Breast epithelium (tissue), 4 donors: ENCODE measurements around the gene TREML1. TPM values are rescaled to one million over a fixed set of nuclear protein-coding genes. Genes with fewer than 3 reads are reported as not detected.
"Not testable (repeated sequence)": the region's sequence is repeated elsewhere in the genome, so short reads cannot be mapped to it uniquely, and the experiment has no call there.

Experiments used
- DNase-seq, 2 donors: peaks; one replicate each; pipeline ENCODE4 v3.0.0-alpha.2; 2019; ENCODE audit warnings: low spot score in 2 of 2
- H3K27ac ChIP-seq, 2 donors: fragments of 200-600 bp; sonication (generic) in 1 of 2; one replicate each; pipeline ENCODE4 v1.5.1; 2016 to 2019; ENCODE audit warnings: mild to moderate bottlenecking in 1 of 2
- H3K27me3 ChIP-seq, 2 donors: fragments of 200-600 bp; sonication (generic) in 1 of 2; one replicate each; pipeline versions ENCODE4 v1.5.1 to v1.6.0; 2017 to 2019; ENCODE audit warnings: control low read depth in 1 of 2, mild to moderate bottlenecking in 1 of 2
- H3K36me3 ChIP-seq: fragments of 200-600 bp; one replicate; pipeline ENCODE4 v1.5.1; 2019
- H3K4me1 ChIP-seq, 2 donors: fragments of 200-600 bp; sonication (generic); one replicate each; pipeline ENCODE4 v1.5.1; 2016 to 2019; ENCODE audit warnings: control low read depth in 1 of 2
- H3K4me3 ChIP-seq, 3 donors: fragments of 200-600 bp; sonication (generic); 1 replicate in 2 of 3; 2 replicates in 1 of 3; pipeline ENCODE4 v1.5.1; 2016 to 2019; ENCODE audit warnings: mild to moderate bottlenecking in 3 of 3, moderate library complexity in 2 of 3
- H3K9me3 ChIP-seq, 2 donors: fragments of 200-600 bp; sonication (generic) in 1 of 2; one replicate each; pipeline ENCODE4 v1.5.1; 2016 to 2019; ENCODE audit warnings: control low read depth in 1 of 2
- POLR2A ChIP-seq: fragments of 450-650 bp; IDR thresholded peaks from one replicate; pipeline ENCODE4 v1.6.1; 2016; ENCODE audit warnings: antibody characterized with exemption, mild to moderate bottlenecking, moderate library complexity
- POLR2AphosphoS5 ChIP-seq, 3 donors: sonication (generic); formaldehyde crosslinking; IDR thresholded peaks; one replicate each; pipeline ENCODE4 v1.6.1; 2017; ENCODE audit warnings: antibody characterized with exemption in 3 of 3
- intact Hi-C: fragments of 100-400 bp; cut with DNase I; formaldehyde crosslinking; loops from one replicate; pipeline ENCODE4 v1.15.1; 2023; ENCODE audit warnings: low total_unique reads
- total RNA-seq, 3 donors: library from RNA; depleted of rRNA; stranded (reverse); fragments of >200 nt; gene quantifications; one replicate each; pipeline ENCODE4 v1.1.0, GENCODE V29; 2016
- TF ChIP-seq, protein P1 (sequence below), 3 donors: fragments of 450-650 bp; IDR thresholded peaks; one replicate each; pipeline ENCODE4 v1.5.1; 2016 to 2017; ENCODE audit warnings: antibody characterized with exemption in 3 of 3, mild to moderate bottlenecking in 3 of 3, moderate library complexity in 3 of 3

TREML1 gene
- total RNA-seq, 3 donors from 2014 or later: 0.64 to 1.3 (median 0.98) TPM

GRCh38 chr6:41191569-41191968 is 37.4 kb upstream of the TREML1 start:
- TF ChIP-seq, protein P1, sequence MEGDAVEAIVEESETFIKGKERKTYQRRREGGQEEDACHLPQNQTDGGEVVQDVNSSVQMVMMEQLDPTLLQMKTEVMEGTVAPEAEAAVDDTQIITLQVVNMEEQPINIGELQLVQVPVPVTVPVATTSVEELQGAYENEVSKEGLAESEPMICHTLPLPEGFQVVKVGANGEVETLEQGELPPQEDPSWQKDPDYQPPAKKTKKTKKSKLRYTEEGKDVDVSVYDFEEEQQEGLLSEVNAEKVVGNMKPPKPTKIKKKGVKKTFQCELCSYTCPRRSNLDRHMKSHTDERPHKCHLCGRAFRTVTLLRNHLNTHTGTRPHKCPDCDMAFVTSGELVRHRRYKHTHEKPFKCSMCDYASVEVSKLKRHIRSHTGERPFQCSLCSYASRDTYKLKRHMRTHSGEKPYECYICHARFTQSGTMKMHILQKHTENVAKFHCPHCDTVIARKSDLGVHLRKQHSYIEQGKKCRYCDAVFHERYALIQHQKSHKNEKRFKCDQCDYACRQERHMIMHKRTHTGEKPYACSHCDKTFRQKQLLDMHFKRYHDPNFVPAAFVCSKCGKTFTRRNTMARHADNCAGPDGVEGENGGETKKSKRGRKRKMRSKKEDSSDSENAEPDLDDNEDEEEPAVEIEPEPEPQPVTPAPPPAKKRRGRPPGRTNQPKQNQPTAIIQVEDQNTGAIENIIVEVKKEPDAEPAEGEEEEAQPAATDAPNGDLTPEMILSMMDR (IDR thresholded peaks at IDR 0.05): no peak
- no peak for TF ChIP-seq POLR2AphosphoS5 (IDR thresholded peaks at IDR 0.05)
- intact Hi-C loops: no loop called here
- no peaks in the 10 kb centered on the region for H3K4me1 ChIP-seq
- H3K9me3 ChIP-seq: peaks cover 6 to 14% of the 10 kb centered on the region in 2 donors
- H3K27ac ChIP-seq: no peak overlapping the region
- no peaks in the 10 kb centered on the region for H3K36me3 ChIP-seq
- H3K4me3 ChIP-seq: no peak overlapping the region
- DNase-seq: no peak
- peaks cover 0 to 11% of the 10 kb centered on the region in 2 donors for H3K27me3 ChIP-seq

DNA sequence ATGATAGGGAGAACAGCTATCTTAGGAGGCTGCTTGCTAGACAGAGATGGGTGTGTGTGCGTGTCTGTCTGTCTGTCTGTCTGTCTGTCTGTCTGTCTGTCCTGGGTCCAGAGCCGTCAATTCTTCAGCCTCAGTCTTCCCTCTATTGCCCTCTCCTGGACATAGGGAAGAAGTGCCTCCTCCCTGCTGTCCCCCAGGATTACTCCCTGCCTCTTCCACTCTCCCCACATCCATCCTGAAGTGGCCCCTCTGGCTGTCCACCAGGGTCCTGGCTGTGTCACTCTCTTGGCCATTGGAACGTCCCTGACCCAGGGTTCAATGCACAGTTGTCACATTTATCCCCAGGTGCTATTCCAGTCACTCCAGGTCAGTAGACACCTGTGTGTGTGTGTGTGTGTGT is 36.6 kb upstream of the TREML1 start:
- H3K9me3 ChIP-seq: peaks cover 6 to 14% of the 10 kb centered on the region in 2 donors
- DNase-seq: no peak
- no peak overlapping the region for H3K4me3 ChIP-seq
- H3K4me1 ChIP-seq: no peaks in the 10 kb centered on the region
- TF ChIP-seq, protein P1 (IDR thresholded peaks at IDR 0.05): no peak
- TF ChIP-seq POLR2A: no peak
- no peak for TF ChIP-seq POLR2AphosphoS5 (IDR thresholded peaks at IDR 0.05)
- H3K27me3 ChIP-seq: peaks cover 0 to 11% of the 10 kb centered on the region in 2 donors
- H3K36me3 ChIP-seq: no peaks in the 10 kb centered on the region
- no peak overlapping the region for H3K27ac ChIP-seq
- intact Hi-C loops: no loop called here

GRCh38 chr6:41189967-41190366 is 35.8 kb upstream of the TREML1 start:
- no peak for TF ChIP-seq POLR2A
- TF ChIP-seq, protein P1 (IDR thresholded peaks at IDR 0.05): no peak
- no peak for TF ChIP-seq POLR2AphosphoS5 (IDR thresholded peaks at IDR 0.05)
- Histone ChIP-seq H3K4me1 (no peaks in the 10 kb centered on the region), H3K36me3 (no peaks in the 10 kb centered on the region), H3K9me3 (peaks cover 6 to 14% of the 10 kb centered on the region in 2 donors), H3K4me3 (no peak overlapping the region), H3K27ac (no peak overlapping the region), H3K27me3 (peaks cover 0 to 11% of the 10 kb centered on the region in 2 donors)
- intact Hi-C loops: no loop called here
- DNase-seq: no peak

- H3K27me3 ChIP-seq, H3K27ac ChIP-seq, DNase-seq, H3K4me1 ChIP-seq, H3K4me3 ChIP-seq, H3K36me3 ChIP-seq, intact Hi-C loops: not testable (repeated sequence)
- H3K9me3 ChIP-seq: peaks cover 6 to 14% of the 10 kb centered on the region in 2 donors
These were observed 34.9 kb upstream of the TREML1 start for GRCh38 chr6:41189046-41189445.

GRCh38 chr6:41187924-41188886 is 34.1 kb upstream of the TREML1 start:
- DNase-seq: no peak
- no peak overlapping the region for H3K27ac ChIP-seq
- no peaks in the 10 kb centered on the region for H3K36me3 ChIP-seq
- H3K4me3 ChIP-seq: no peak overlapping the region
- peaks cover 0 to 8% of the 10 kb centered on the region in 2 donors for H3K27me3 ChIP-seq
- no peak for TF ChIP-seq POLR2A
- TF ChIP-seq POLR2AphosphoS5 (IDR thresholded peaks at IDR 0.05): no peak
- TF ChIP-seq, protein P1 (IDR thresholded peaks at IDR 0.05): no peak
- intact Hi-C loops: no loop called here
- peaks cover 6 to 14% of the 10 kb centered on the region in 2 donors for H3K9me3 ChIP-seq
- H3K4me1 ChIP-seq: no peaks in the 10 kb centered on the region
